Lung (tissue), 12 donors: ENCODE data around the gene ZNF429. TPM values are rescaled to one million over a fixed set of nuclear protein-coding genes. Genes with fewer than 3 reads are reported as not detected.
"Not testable (repeated sequence)": the region's sequence is repeated elsewhere in the genome, so short reads cannot be mapped to it uniquely, and the experiment has no call there.

Experiments
- ATAC-seq: fragments of 200-7000 bp; cut with Tn5 transposase; one replicate; pipeline ENCODE4 v1.9.1; 2020; ENCODE audit warnings: moderate number of reproducible peaks; ENCODE audit not compliant: insufficient read depth, low FRiP score
- DNase-seq, 3 donors: peaks; one replicate each; pipeline ENCODE4 v3.0.0-alpha.2; 2013 to 2017
- H3K27ac ChIP-seq, 2 donors: one replicate each; pipeline ENCODE4 v1.5.1; 2013; ENCODE audit warnings: mild to moderate bottlenecking in 2 of 2, moderate library complexity in 2 of 2, control low read depth in 1 of 2, inconsistent platforms in 1 of 2, low read depth in 1 of 2, low read length in 1 of 2
- H3K27me3 ChIP-seq, 3 donors: one replicate each; pipeline ENCODE4 v1.5.1; 2013; ENCODE audit warnings: low read length in 2 of 3; ENCODE audit not compliant: control insufficient read depth in 3 of 3, insufficient read depth in 3 of 3
- H3K36me3 ChIP-seq, 4 donors: one replicate each; pipeline ENCODE4 v1.5.1; 2013; ENCODE audit warnings: low read length in 4 of 4, mild to moderate bottlenecking in 1 of 4, moderate library complexity in 1 of 4; ENCODE audit not compliant: control insufficient read depth in 4 of 4, insufficient read depth in 4 of 4
- H3K4me1 ChIP-seq, 5 donors: one replicate each; pipeline ENCODE4 v1.5.1; 2013; ENCODE audit warnings: low read length in 5 of 5, mild to moderate bottlenecking in 2 of 5, moderate library complexity in 1 of 5; ENCODE audit not compliant: control insufficient read depth in 5 of 5, insufficient read depth in 5 of 5
- H3K4me3 ChIP-seq: one replicate; pipeline ENCODE4 v1.5.1; 2013; ENCODE audit warnings: mild to moderate bottlenecking, control low read depth, moderate library complexity
- H3K9ac ChIP-seq, 2 donors: one replicate each; pipeline ENCODE4 v1.5.1; 2013; ENCODE audit warnings: low read length in 2 of 2, control low read depth in 1 of 2; ENCODE audit not compliant: insufficient read depth in 1 of 2
- H3K9me3 ChIP-seq, 4 donors: one replicate each; pipeline ENCODE4 v1.5.1; 2013; ENCODE audit warnings: low read length in 3 of 4, mild to moderate bottlenecking in 1 of 4, moderate library complexity in 1 of 4; ENCODE audit not compliant: control insufficient read depth in 4 of 4, insufficient read depth in 3 of 4
- CTCF ChIP-seq: IDR thresholded peaks from 2 replicates; pipeline ENCODE4 v1.5.1; 2012; ENCODE audit warnings: mild to moderate bottlenecking; ENCODE audit errors: control extremely low read depth, extremely low read depth
- WGBS, 2 donors: extraction: QIAGEN DNeasy Blood & Tissue Kit; methylation state at CpG; one replicate each; pipeline ENCODE4 v1.1.7; 2013; 5-methylcytosine and 5-hydroxymethylcytosine counted together
- polyA plus RNA-seq, 2 donors: library from polyadenylated mRNA; stranded (reverse); fragments of 200-250 nt; gene quantifications; one replicate each; pipeline ENCODE4 v1.2.1, GENCODE V29; 2013
- total RNA-seq, 2 donors: library from RNA; depleted of rRNA in 1 of 2; stranded (reverse); fragments of >200 nt in 1 of 2; gene quantifications; one replicate each; pipeline ENCODE4 v1.2.1, GENCODE V29; 2014 to 2021
- donor health status: control.
- donor health status: control.
- donor health status: Bipolar disorder and iron deficiency.
- donor health status: healthy.
- donor health status: DM: yes; HTN: yes; CAD: no.

Gene ZNF429
- total and polyA plus RNA-seq, 4 donors: 5.4 to 18.9 (median 10.7) TPM

- peaks cover 0 to 6% (median 0%) of the 10 kb centered on the region in 4 donors for H3K9me3 ChIP-seq
- no peak for TF ChIP-seq CTCF
- H3K27me3 ChIP-seq: no peaks in the 10 kb centered on the region
- no peaks in the 10 kb centered on the region for H3K4me1 ChIP-seq
- H3K9ac ChIP-seq: no peak overlapping the region
- DNase-seq: no peak
- no peak for ATAC-seq
- no peak overlapping the region for H3K27ac ChIP-seq
- no peaks in the 10 kb centered on the region for H3K36me3 ChIP-seq
- no peak overlapping the region for H3K4me3 ChIP-seq
- WGBS, 2 donors: 64 to 77% methylated on average over 2 of the region's 2 CpGs
These were observed 6.8 kb upstream of the ZNF429 start for GRCh38 chr19:21498651-21499050.

GRCh38 chr19:21508198-21508597 lies 2.8 kb downstream of the ZNF429 start:
- H3K4me1 ChIP-seq: peaks cover 0 to 7% (median 3%) of the 10 kb centered on the region in 5 donors
- no peak overlapping the region for H3K9ac ChIP-seq
- H3K27me3 ChIP-seq: no peaks in the 10 kb centered on the region
- peaks cover 0 to 2% (median 0%) of the 10 kb centered on the region in 4 donors for H3K9me3 ChIP-seq
- no peak overlapping the region for H3K27ac ChIP-seq
- DNase-seq (no peak), ATAC-seq (no peak)
- 88 to 89% methylated on average over 5 of the region's 5 CpGs for WGBS, 2 donors
- no peak overlapping the region for H3K4me3 ChIP-seq
- TF ChIP-seq CTCF: no peak
- peaks cover 0 to 9% (median 0%) of the 10 kb centered on the region in 4 donors for H3K36me3 ChIP-seq

- WGBS, 2 donors: 95 to 97% methylated on average over 13 to 24 of the region's 25 CpGs
- not testable (repeated sequence) for H3K27ac ChIP-seq, ATAC-seq, H3K36me3 ChIP-seq, H3K9me3 ChIP-seq, H3K4me1 ChIP-seq, DNase-seq, H3K27me3 ChIP-seq, H3K4me3 ChIP-seq, H3K9ac ChIP-seq
These were observed 5.7 kb downstream of the ZNF429 start for GRCh38 chr19:21511058-21511457.

GRCh38 chr19:21512609-21513008 lies 7.2 kb downstream of the ZNF429 start:
- H3K36me3 ChIP-seq, H3K4me3 ChIP-seq, H3K27ac ChIP-seq, ATAC-seq, H3K9me3 ChIP-seq, DNase-seq, H3K27me3 ChIP-seq, H3K4me1 ChIP-seq, H3K9ac ChIP-seq: not testable (repeated sequence)
- WGBS, 2 donors: 98 to 100% methylated on average over 7 of the region's 7 CpGs
